HG03469 (cell line): Measurements from ENCODE around the gene POLRMT.

Experiments used
- ATAC-seq: cut with Tn5 transposase; IDR thresholded peaks from one replicate; pipeline ENCODE4 v1.9.1; 2021; ENCODE audit warnings: mild to moderate bottlenecking, moderate library complexity, moderate number of reproducible peaks; ENCODE audit not compliant: unreplicated experiment

The POLRMT gene

DNA sequence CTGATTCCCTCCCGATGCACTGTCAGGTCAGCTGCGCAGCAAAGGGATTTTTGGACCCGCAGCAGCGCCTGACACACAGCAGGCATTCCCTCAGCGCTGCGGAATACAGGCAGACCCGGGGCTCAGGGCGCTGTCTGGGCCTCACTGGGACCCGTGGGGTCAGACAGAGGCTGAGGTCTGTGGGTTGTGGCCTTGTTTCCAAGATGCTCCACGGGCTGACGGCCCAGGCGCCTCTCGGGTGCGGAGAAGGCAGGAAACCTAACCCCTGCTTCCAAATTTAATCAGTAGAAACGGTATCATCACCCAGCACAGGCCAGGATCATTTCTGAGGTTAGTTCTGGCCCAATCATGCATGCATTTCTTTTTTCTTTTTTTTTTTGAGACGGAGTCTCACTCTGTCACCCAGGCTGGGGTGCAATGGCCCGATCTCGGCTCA lies 30.4 kb upstream of the POLRMT start:
- ATAC-seq = no peak

GRCh38 chr19:662962-663681 lies 29.8 kb upstream of the POLRMT start, which contains the start of gene RNF126:
RNF126 (minus strand) TSS chr19:663214; CDS start chr19:663121, 93 bp downstream.
- no peak for ATAC-seq

DNA sequence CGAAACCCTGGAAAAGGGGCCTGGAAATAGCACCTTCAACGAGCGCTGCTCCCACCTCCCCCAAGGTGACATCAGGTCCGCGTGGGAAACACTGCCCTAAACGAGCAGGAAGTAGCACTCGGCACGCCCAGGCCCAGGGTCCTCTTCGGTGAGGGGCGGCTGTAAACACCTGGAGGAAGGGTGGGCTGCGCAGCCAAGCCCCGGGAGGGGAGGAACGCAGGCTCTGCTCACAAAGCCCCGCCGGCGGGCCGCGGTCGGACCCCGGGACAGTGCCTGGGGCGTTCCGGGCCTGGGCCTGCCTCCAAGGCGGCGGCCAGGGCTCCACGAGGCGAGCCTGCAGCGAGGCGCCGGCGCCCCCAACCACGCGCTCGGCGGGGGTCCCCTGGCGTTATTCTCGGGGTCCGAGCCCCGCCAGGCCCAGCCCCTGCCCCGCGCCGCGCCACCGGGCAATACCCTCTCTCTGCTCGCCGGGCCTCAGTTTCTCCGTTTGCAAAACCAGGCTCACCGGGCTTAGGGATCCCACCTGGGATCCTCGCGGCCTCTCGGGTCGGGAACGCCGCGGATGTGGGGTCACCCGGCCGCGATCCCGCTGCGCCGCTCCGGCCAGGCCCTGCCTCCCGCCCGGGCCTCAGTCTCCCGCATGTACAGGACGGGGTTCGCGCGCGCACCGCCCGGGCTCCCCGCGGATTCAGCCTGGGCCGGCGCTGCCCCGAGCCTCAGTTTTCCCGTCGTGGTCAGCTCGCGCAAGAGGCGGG lies 29.0 kb upstream of the POLRMT start:
- no peak for ATAC-seq

GRCh38 chr19:661427-662196 lies 28.3 kb upstream of the POLRMT start:
- no peak for ATAC-seq

DNA sequence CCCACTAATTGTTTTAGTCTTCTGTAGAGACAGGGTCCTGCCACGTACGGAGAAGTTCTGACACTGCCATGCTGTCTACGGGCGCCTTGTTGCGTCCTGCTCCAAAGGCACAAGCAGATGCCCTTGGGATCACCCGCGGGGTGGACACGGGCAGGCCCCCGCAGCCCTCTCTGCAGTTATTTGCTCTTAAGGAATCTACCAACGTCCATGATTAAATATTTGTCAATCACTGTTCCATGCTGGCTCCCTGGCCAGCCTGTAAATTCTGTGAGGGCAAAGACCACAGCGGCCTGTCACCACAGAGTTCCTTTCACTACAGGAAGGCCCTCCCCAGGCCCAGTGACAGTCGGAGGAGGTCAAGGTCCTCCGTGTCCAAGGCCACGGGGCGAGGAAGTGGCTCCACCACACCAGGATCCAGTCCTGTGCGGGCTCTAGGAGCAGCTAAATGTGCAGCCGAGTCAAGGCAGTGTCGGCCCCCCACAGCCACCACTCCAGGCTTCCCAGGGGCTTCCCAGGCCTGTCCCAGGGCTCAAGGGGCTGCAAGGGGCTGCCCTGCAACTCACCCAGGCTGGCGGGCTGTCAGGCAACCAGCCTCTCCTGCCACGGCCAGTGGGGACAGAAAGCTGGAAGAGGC lies 27.6 kb upstream of the POLRMT start:
- ATAC-seq = no peak

GRCh38 chr19:658916-659839 lies 25.8 kb upstream of the POLRMT start:
- ATAC-seq = no peak

DNA sequence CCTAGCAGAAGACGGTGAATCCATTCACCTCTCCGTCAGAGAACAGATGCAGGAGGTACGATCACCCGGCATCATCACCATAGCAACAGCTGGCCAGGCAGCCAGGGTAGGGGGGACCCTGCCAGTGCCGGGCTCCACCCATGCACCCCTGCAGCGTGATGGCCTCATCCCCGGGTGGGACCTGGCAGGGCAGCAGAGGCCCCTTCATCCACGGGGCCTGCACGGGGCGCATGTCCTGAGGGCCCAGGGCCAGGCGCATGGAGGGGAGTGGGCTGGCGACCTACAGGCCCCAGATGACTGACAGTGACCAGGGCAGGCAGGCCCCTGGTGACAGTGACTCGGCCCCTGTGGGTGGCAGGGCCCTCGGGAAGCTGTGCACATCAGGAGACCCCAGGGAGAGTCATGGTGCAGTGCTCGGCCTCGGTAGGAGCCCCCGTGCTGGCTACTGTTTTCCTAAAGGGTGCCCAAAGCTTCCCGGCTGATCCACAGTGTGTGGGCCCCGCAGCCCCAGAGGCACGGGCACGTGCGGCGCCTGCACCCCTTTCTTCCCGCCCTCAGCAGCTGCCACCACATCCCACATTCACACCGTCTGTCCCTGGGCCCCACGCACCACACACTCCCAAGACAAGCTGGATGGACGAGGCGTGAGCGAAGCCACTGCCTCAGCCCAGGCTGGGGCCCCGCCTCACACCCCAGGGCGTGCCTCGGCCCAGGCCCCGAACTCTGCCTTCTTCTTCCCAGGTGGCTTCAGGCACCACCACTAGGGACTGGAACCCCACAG lies 24.9 kb upstream of the POLRMT start:
- ATAC-seq = no peak

DNA sequence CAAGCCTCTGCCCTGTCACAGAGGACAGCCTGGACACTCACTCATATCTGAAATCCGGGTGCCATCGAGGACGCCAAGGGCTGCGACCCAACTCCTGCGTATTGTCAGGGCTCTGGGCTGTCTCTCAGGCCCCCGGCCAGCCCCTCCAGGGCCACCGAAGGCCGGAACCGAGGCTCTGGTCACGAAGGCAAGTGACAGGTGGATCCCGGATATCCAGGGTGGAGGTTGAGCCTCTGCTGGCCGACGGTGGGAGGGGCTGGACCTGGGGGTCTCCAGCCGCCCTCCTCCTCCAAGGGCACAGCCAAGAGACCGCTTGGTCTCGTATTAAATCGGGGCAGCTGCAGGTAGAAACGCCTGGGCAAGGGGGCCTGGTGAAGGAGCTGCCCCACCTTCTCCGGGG lies 24.3 kb upstream of the POLRMT start:
- no peak for ATAC-seq

DNA sequence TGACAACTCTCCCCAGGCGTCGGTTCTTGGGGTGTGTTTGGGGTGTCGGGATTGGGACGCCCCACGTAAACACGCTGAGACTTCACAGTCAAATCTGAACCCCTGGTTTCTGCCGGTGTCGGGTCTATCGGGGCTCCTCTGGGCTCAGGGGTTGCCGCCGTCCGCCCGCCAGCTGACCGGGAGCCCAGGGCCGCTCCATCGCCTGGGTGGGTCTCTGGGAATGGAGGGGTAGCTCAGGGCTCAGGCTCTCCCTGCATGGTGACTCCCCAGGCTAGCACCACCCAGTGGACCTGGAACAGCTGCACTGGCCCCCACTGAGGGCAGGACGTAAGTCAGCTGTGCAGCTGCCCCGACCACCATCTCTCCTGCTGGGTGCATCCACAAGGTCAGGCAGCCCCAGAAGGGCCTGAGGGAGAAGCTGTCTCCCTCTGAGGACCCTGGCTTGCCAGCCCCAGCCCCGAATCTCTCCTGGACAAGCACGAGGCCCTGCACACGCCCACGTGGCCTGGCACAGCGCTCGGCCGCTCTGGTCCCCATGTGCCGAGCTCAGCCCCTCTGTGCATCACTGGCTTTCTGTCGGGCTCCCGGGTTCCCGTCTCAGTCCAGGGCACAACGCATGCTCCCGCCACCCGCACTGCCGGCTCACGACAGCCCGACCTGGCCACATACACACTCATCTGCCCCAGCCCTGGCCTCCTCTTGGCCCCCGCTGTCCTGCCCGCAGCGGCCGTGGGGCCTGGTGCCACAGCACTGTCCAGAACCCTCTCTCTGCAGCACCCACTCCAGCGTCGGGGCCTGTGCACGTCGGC lies 23.6 kb upstream of the POLRMT start:
- no peak for ATAC-seq

DNA sequence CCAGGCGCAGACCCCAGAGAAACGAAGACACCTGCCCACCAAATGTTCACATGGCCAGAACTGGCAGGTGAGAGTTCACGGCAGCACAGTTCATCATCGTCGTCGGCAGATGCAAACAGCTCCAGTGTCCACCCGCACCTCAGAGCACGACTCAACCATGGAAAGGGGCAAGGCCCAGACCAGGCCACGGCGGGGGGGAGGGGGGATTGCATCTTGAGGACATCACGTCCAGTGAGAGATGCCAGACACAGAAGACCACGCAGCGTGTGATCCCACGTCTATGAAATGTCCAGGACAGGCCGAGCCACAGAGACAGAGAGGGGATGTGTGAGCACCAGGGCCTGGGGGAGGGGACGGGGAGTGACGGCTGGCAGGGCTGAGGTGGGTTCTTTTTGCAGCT lies 22.4 kb upstream of the POLRMT start:
- ATAC-seq = no peak

DNA sequence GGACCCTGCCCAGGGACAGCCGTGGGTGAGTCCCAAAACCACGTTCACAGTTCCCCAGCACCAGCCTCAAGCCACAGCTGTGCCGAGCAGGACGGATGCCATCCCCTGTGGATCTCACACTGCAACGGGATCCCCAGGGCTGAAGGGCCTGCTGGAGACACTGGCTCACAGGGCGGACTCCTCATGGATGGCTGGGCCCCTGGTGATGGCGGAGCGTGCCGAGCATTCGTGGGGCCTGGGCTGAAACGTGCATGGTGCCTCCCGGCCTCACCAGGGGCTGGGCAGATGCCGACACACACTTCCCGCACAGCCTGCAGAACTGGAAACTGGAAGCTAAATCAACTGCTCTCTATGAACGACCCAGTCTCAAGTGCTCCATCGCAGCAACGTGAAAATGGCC lies 20.1 kb upstream of the POLRMT start:
- ATAC-seq = no peak

GRCh38 chr19:652467-653389 lies 19.4 kb upstream of the POLRMT start:
- no peak for ATAC-seq

GRCh38 chr19:651991-652390 lies 18.7 kb upstream of the POLRMT start:
- no peak for ATAC-seq

DNA sequence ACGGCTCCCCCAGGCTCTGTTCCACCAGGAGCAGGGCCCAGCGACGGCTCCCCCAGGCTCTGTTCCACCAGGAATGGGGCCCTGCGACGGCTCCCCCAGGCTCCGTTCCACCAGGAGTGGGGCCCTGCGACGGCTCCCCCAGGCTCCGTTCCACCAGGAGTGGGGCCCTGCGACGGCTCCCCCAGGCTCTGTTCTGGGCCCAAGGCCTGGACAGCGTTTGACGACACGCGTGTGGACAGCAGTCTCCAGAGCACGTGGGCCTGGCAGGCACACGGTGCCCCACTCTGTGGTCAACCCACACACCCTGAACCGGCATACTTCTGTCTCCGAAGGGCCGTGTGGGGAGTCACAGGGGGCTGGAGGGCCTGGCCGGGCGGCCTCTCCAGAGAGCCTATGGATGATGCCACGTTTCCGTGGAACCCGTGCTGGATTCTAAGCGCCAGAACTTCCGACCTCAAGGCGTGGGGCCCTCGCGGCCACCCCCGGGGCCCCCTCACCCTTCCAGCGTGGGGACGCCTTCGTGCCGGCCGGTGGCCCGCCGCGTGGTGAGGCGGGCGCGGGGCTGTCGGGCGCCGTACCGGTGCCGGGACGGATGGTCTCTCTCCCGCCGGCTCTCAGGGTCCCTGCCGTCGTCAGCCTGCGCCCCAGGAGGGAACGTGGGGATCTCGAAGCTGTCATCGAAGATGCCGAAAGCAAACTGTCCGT lies 17.9 kb upstream of the POLRMT start:
- ATAC-seq = no peak

GRCh38 chr19:650121-650520 lies 16.8 kb upstream of the POLRMT start:
- no peak for ATAC-seq

DNA sequence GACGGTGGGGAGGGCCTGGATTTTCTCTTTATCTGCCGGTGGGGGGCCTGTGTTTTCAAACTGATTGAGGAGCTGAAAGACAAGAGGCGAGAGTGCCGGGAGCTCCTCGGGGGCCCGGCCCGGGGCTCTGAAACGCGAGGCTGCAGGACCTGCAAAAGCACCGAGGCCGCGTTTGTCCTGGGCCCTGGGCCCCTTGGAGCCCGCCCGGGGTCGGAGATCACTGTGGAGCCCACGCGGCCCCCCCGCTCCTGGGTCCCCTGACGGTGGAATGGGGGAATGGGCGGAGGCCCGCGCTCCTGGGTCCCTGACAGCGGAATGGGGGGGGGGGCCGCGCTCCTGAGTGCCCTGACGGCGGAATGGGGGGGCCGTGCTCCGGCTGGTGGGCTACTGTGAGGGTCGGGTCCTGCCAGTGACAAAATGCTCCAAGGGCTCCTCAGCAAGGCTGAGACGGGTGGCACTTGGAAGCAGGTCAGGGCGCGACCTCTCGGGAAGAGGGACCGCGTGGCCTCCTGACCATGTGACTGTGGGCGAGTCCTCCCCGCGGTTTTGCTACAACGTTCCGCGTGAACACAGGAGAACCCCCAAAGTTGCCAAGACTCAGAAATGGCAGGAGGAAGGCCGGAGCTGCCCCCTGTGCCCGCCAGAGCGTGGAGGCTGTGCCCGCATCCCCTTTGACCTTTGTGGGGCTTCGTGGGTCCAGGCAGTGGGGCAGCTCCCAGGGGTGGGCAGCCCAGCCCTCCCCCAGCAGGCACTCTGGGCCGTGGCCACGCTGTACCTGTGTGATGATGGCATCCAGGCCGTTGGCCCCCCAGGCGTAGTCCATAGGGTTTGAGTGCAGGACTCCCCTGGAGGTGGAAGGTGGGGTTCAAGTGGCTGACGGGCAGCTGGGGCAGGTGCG lies 15.8 kb upstream of the POLRMT start:
- no peak for ATAC-seq
